Right atrium auricular region (tissue), 2 donors: Measurements from ENCODE around the gene DEGS2. TPM values are rescaled to one million over a fixed set of nuclear protein-coding genes. Genes with fewer than 3 reads are reported as not detected.

Experiments
- DNase-seq: peaks from one replicate; pipeline ENCODE4 v3.0.0-alpha.2; 2019; ENCODE audit warnings: low spot score
- H3K27ac ChIP-seq, 2 donors: fragments of 200-600 bp; sonication (generic); 1 replicate in 1 of 2; 2 replicates in 1 of 2; pipeline ENCODE4 v1.5.1; 2016 to 2019
- H3K27me3 ChIP-seq, 2 donors: fragments of 200-600 bp; sonication (generic); one replicate each; pipeline versions ENCODE4 v1.5.1 to v1.6.0; 2017 to 2019
- H3K36me3 ChIP-seq: fragments of 200-600 bp; sonication (generic); one replicate; pipeline ENCODE4 v1.5.1; 2016
- H3K4me1 ChIP-seq, 2 donors: fragments of 200-600 bp; sonication (generic); one replicate each; pipeline versions ENCODE4 v1.5.1 to v1.6.0; 2017 to 2019
- H3K4me3 ChIP-seq, 2 donors: fragments of 200-600 bp; sonication (generic); 1 replicate in 1 of 2; 2 replicates in 1 of 2; pipeline ENCODE4 v1.5.1; 2017 to 2019; ENCODE audit warnings: mild to moderate bottlenecking in 1 of 2, moderate library complexity in 1 of 2
- H3K9me3 ChIP-seq, 2 donors: fragments of 200-600 bp; sonication (generic); one replicate each; pipeline ENCODE4 v1.5.1; 2019
- CTCF ChIP-seq, 2 donors: fragments of 200-600 bp; sonication (generic); IDR thresholded peaks; one replicate each; pipeline ENCODE4 v1.5.1; 2019; ENCODE audit warnings: antibody characterized with exemption in 2 of 2
- total RNA-seq, 2 donors: library from RNA; depleted of rRNA; stranded (reverse); fragments of >200 nt; gene quantifications; one replicate each; pipeline ENCODE4 v1.1.0, GENCODE V29; 2016

DEGS2 gene
- total RNA-seq, 2 donors from 2014 or later = not detected

- Histone ChIP-seq H3K27me3 (no peaks in the 10 kb centered on the region), H3K27ac (no peak overlapping the region), H3K36me3 (no peaks in the 10 kb centered on the region), H3K4me3 (no peak overlapping the region), H3K4me1 (peaks cover 0 to 24% of the 10 kb centered on the region in 2 donors), H3K9me3 (no peaks in the 10 kb centered on the region)
- TF ChIP-seq CTCF (IDR thresholded peaks at IDR 0.05) = no peak
- no peak for DNase-seq
Observed at GRCh38 chr14:100146531-100147091, 12.8 kb downstream of the DEGS2 start.

GRCh38 chr14:100145682-100146464, 13.6 kb downstream of the DEGS2 start:
- H3K27me3 ChIP-seq = no peaks in the 10 kb centered on the region
- H3K27ac ChIP-seq = no peak overlapping the region
- no peaks in the 10 kb centered on the region for H3K9me3 ChIP-seq
- no peak for DNase-seq
- no peak overlapping the region for H3K4me3 ChIP-seq
- no peaks in the 10 kb centered on the region for H3K36me3 ChIP-seq
- no peak for TF ChIP-seq CTCF (IDR thresholded peaks at IDR 0.05)
- H3K4me1 ChIP-seq = peaks cover 0 to 31% of the 10 kb centered on the region in 2 donors

- no peak for TF ChIP-seq CTCF (IDR thresholded peaks at IDR 0.05)
- Histone ChIP-seq H3K9me3 (no peaks in the 10 kb centered on the region), H3K27me3 (no peaks in the 10 kb centered on the region), H3K27ac (no peak overlapping the region), H3K4me1 (peaks cover 0 to 32% of the 10 kb centered on the region in 2 donors), H3K4me3 (no peak overlapping the region), H3K36me3 (no peaks in the 10 kb centered on the region)
- DNase-seq = no peak
Observed at GRCh38 chr14:100144996-100145646, 14.3 kb downstream of the DEGS2 start.

- Histone ChIP-seq H3K9me3 (no peaks in the 10 kb centered on the region), H3K36me3 (no peaks in the 10 kb centered on the region), H3K27me3 (no peaks in the 10 kb centered on the region), H3K4me3 (no peak overlapping the region), H3K4me1 (peaks cover 0 to 29% of the 10 kb centered on the region in 2 donors), H3K27ac (no peak overlapping the region)
- TF ChIP-seq CTCF (IDR thresholded peaks at IDR 0.05) = no peak
- no peak for DNase-seq
Observed at GRCh38 chr14:100144645-100144995, 14.8 kb downstream of the DEGS2 start.

- no peak for DNase-seq
- H3K36me3 ChIP-seq = no peaks in the 10 kb centered on the region
- no peak for TF ChIP-seq CTCF (IDR thresholded peaks at IDR 0.05)
- peaks cover 0 to 29% of the 10 kb centered on the region in 2 donors for H3K4me1 ChIP-seq
- H3K4me3 ChIP-seq = no peak overlapping the region
- H3K27me3 ChIP-seq = no peaks in the 10 kb centered on the region
- no peak overlapping the region for H3K27ac ChIP-seq
- H3K9me3 ChIP-seq = no peaks in the 10 kb centered on the region
Observed at GRCh38 chr14:100143934-100144333, 15.5 kb downstream of the DEGS2 start.
